COR-L47 (cell line): ENCODE data around the gene MAPK8IP3.
A peak's percentile ranks its signal among the peaks of the same experiment; 100 is the strongest.

ENCODE experiments used
- DNase-seq: peaks from one replicate; lab custom pipeline; 2025; lab: John Stamatoyannopoulos, UW

Gene MAPK8IP3

DNA sequence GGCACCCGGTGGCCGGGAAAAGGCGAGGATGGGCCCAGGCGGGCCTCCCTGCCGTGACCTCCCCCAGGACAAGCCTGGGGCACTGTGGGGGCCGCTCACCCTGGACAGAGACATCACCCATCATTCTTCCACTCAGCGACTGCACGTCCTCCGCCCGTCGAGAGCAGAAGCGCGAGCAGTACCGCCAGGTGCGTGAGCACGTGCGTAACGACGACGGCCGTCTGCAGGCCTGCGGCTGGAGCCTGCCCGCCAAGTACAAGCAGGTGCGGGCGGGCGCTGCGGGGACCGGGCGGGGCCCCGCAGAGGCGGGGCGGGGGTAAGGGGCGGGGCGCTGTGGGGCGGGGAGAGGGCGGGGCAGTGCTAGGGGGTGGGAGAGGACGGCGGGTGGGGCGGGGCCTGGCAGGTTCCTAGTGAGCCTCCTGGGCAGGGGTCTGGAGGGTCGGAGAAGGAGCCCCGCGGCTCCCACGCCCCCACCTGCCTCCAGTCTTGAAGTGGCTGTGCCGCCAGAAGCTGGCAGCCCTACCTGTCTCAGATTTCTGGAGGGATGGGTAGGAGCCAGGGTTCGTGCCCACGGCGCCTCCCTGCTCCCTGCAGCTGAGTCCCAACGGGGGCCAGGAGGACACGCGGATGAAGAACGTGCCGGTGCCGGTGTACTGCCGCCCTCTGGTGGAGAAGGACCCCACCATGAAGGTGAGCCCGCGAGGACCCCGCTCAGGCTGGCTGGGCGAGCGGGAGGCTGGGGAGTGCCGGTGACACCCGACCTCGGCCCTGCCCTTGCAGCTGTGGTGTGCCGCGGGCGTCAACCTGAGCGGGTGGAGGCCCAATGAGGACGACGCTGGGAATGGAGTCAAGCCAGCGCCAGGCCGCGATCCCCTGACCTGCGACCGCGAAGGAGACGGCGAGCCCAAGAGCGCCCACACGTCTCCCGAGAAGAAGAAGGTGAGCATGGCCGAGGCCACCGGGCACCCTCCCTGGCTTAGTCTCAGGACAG is 57.8 kb downstream of the MAPK8IP3 start:
- DNase-seq = no peak

- no peak for DNase-seq
Observed at GRCh38 chr16:1764971-1765370, 59.0 kb downstream of the MAPK8IP3 start.

DNA sequence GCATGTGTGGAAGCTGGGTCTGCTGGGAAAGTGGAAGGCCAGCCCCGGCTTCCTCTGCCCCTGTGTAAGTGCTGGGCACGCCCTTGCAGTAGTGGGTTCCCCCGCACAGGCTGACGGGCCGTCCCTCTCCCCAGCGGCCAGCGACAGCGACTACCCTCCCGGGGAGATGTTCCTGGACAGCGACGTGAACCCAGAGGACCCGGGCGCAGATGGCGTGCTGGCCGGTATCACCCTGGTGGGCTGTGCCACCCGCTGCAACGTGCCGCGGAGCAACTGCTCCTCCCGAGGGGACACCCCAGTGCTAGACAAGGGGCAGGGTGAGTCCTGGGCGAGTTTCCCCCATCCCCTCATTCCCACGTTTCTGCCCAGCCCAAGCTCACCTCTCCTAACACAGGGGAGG is 59.8 kb downstream of the MAPK8IP3 start:
- no peak for DNase-seq

- no peak for DNase-seq
Observed at GRCh38 chr16:1766231-1766630, 60.2 kb downstream of the MAPK8IP3 start.

GRCh38 chr16:1766701-1767100 is 60.7 kb downstream of the MAPK8IP3 start:
- DNase-seq = no peak

DNA sequence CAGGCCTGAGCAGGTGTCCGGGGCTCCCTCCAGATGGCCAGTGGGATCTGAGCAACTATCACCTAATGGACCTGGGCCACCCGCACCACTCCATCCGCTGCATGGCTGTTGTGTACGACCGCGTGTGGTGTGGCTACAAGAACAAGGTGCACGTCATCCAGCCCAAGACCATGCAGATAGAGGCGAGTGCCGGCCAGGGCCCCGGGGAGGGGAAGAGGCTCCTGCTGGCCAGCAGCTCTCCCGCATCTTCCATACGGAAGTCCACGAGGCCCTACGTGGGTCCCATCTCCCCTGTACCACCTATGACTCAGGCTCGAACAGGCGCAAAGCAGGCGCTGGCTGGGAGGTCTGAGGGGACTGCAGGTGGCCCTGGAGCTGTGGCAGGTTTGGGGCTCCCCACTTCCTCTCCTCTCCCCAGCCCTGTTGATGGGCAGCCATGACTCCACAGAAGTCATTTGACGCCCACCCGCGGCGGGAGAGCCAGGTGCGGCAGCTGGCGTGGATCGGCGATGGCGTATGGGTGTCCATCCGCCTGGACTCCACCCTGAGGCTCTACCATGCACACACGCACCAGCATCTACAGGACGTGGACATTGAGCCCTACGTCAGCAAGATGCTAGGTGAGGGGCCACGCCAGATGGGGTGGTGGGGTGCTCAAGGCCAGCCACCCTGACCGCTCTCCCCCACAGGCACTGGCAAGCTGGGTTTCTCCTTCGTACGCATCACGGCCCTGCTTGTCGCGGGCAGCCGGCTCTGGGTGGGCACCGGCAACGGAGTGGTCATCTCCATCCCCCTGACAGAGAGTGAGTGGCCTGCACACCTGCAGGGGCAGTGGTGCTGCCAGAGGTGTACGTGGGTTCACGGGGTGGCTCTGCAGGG is 61.4 kb downstream of the MAPK8IP3 start:
- no peak for DNase-seq

DNA sequence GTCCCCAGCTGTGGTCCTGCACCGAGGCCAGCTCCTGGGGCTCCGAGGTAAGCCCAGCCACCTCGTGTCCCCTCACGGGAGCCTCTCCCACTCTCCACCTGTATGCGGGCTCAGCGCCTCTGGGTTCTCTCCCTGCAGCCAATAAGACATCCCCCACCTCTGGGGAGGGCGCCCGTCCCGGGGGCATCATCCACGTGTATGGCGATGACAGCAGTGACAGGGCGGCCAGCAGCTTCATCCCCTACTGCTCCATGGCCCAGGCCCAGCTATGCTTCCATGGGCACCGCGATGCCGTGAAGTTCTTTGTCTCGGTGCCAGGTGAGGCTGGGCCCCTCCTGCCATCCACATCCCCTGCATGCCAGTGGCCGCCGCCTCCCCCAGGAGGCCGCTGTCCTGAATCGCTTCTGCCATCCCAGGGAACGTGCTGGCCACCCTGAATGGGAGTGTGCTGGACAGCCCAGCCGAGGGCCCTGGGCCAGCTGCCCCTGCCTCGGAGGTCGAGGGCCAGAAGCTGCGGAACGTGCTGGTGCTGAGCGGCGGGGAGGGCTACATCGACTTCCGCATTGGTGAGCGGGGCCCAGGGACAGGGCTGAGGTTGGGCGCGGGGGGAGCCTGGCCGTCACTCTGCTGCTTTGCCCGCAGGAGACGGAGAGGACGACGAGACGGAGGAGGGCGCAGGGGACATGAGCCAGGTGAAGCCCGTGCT is 62.2 kb downstream of the MAPK8IP3 start:
- DNase-seq = no peak

GRCh38 chr16:1768767-1769401 is 62.9 kb downstream of the MAPK8IP3 start:
- no peak for DNase-seq

DNA sequence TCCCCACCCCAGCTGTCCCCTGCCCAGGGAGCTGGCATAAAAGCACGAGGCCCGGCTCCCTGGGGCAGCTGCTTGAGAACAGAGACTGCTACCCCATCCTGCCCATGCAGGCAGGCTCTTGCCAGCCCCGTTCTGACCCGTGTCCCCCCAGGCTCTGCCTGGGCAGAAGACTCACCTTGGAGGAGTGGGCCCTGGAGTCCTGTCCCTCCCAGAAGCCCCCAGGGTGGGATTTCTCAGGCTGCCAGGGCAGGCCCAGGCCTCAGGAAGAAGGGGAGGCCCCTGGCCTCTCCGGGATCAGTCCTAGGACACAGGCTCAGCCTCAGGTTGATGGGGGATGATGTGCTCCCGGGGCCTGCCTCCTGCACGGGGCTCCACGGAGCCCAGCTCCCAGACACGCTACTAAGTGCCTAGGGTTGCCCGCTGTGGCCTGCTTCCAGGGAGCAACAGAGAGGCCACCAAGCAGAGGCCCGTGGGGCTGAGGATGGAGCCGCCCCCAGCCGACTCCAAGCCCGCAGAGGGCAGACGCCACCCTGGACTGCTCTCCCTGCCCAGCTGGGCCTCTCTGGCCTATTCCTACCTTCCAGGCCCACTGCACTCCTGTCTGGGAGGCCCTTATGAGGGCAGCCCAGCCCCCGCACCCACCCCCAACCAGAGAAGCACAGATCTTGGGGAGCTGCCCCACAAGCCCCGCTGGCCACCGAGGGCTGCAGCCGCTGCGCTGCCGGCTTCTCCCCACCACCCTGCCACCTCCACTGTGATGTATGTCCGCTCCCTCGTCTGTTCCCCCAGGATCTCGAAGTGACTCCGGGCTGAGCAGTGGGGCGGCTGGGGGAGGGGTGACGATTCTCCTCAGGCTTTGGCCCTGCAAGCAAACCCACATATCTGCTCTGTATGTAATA is 63.7 kb downstream of the MAPK8IP3 start:
- DNase-seq = no peak

- peak; percentile 75 for DNase-seq
Observed at GRCh38 chr16:1770328-1771187, 64.6 kb downstream of the MAPK8IP3 start.

GRCh38 chr16:1771188-1771863 is 65.3 kb downstream of the MAPK8IP3 start, which contains the start of gene NME3:
Gene NME3, minus strand, starts transcription at chr16:1771543. Its CDS starts 9 bp downstream, at chr16:1771534.
- peak; percentile 30 for DNase-seq

DNA sequence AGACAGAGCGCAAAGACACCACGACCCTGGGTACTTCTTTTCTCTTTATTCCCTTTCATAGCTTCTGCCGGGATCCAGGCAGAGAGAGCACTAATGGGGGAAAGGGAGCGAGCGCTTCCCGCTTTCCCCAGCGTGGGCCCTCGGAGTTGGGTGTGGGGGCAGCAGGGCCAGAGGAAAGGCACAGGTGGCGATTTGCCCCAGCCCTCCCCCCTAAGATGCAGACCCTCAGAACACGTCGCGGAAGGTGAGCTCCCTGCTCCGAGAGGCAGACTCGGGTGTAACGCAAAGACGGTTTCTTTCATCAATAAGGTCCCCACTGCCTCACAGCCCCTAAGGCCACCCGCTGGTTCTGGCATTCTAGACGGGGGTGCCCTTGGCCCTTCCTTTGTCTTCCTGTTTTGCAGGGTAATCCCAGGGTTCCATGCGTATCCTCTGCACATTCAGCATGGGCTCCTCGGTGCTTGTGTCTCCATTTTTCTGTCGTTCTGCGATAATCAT is 65.9 kb downstream of the MAPK8IP3 start:
- no peak for DNase-seq

DNA sequence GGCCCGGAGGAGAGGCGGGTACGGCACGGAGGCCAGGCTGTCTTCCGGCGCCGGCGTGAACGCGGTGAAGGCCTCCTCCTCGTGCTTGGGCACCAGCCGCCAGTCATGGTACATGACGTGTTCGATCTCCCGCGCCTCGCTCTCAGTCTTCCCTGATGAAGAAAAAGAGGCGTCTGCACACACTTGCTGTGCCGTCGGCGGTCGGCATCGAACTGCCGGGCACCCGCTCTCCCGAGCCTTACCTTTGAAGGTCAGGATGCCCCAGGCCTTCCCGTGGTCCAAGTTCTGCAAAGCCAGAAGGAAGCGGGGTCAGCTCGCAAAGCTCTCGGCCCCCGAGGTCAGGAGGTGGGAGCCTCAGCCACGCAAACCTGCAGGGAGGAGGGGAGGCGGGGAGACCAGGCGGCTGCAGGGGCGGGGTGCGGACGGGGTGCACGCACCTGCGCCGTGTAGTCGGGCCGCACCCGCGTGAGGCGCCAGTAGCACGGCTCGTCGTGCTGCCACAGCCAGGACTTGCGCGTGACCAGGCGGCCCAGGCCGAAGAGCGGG is 66.4 kb downstream of the MAPK8IP3 start, which contains the start of gene EME2:
TSS of gene EME2 (plus strand) at position 449 of the 546 bp plus-strand sequence. CDS start 418 bp downstream, outside the sequence.
- no peak for DNase-seq

DNA sequence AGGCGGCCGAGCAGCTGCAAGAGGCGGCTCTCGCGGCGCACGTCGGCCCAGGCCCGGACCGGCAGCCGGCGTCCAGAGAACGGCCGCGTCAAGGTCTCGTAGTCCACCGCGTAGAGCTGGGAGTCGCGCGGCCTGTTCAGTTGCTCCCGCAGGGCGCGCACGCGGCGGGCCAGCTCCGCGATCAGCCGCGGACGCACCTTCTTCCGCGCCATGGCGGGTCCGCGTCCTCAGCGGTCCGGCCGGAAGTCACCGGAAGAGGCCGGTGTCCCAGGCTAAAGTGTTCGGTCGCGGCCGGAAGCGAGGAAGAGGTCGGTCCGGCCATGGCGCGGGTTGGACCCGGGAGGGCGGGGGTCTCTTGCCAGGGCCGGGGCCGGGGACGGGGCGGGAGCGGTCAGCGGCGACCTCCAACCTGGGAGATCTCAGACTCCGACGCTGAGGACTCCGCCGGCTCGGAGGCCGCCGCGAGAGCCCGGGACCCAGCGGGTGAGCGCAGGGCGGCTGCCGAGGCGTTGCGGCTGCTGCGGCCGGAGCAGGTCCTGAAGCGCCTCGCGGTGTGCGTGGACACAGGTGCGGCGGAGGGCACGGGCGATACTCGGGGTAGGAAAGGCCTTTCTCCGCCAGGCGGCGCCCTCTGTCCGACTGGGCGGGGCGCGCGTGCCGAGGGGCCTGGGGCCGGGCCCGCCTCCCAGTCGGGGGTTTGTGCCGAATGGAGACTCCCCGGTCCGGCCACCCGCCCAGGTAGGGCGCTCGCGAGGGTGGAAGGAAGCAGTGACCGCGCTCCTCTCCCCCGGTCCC is 67.1 kb downstream of the MAPK8IP3 start, which contains the start of gene MRPS34:
TSS of gene MRPS34 (minus strand) at position 227 of the 795 bp plus-strand sequence. CDS start at position 212, 15 bp downstream.
- peak; percentile 78 for DNase-seq

GRCh38 chr16:1773703-1774447 is 67.9 kb downstream of the MAPK8IP3 start:
- DNase-seq = no peak

GRCh38 chr16:1774448-1774780 is 68.4 kb downstream of the MAPK8IP3 start:
- no peak for DNase-seq
